DND-41 (cell line): ENCODE results near the gene USP4.
"Not testable (repeated sequence)": the region's sequence is repeated elsewhere in the genome, so short reads cannot be mapped to it uniquely, and the experiment has no call there.

Experiments
- ATAC-seq: fragments of 200-7000 bp; cut with Tn5 transposase; 3 replicates; pipeline ENCODE4 v1.9.1; 2021; ENCODE audit warnings: low read depth; ENCODE audit not compliant: insufficient read depth
- DNase-seq: peaks from one replicate; pipeline ENCODE4 v3.0.0-alpha.2; 2020
- H2AFZ ChIP-seq: 2 replicates; pipeline ENCODE4 v1.6.0; 2012; ENCODE audit warnings: low read depth, low read length
- H3K27ac ChIP-seq: 2 replicates; pipeline ENCODE4 v1.5.1; 2012; ENCODE audit warnings: low read length, inconsistent platforms
- H3K27me3 ChIP-seq: fragments of 200-600 bp; sonication (generic); 2 replicates; pipeline ENCODE4 v1.6.0; 2012; ENCODE audit warnings: low read length, mild to moderate bottlenecking, inconsistent platforms; ENCODE audit not compliant: insufficient read depth, poor library complexity
- H3K36me3 ChIP-seq: 2 replicates; pipeline ENCODE4 v1.5.1; 2012; ENCODE audit warnings: low read length, inconsistent platforms; ENCODE audit not compliant: insufficient read depth
- H3K4me1 ChIP-seq: 2 replicates; pipeline ENCODE4 v1.5.1; 2012; ENCODE audit warnings: mild to moderate bottlenecking, low read length; ENCODE audit not compliant: insufficient read depth
- H3K4me2 ChIP-seq: 2 replicates; pipeline ENCODE4 v1.6.0; 2012; ENCODE audit warnings: mild to moderate bottlenecking, moderate library complexity, low read length, inconsistent platforms; ENCODE audit not compliant: insufficient read depth
- H3K4me3 ChIP-seq, 2 experiments: fragments of 200-600 bp in 1 of 2; shearing (Covaris generic) in 1 of 2; 2 replicates each; pipeline ENCODE4 v1.5.1; 2012 to 2016; ENCODE audit warnings: inconsistent platforms in 2 of 2, low read length in 2 of 2, mild to moderate bottlenecking in 2 of 2, low read depth in 1 of 2, moderate library complexity in 1 of 2
- H3K79me2 ChIP-seq: 2 replicates; pipeline ENCODE4 v1.6.0; 2012; ENCODE audit warnings: low read length, inconsistent platforms; ENCODE audit not compliant: insufficient read depth
- H3K9ac ChIP-seq: 2 replicates; pipeline ENCODE4 v1.6.0; 2012; ENCODE audit warnings: low read depth, mild to moderate bottlenecking, inconsistent platforms, low read length, moderate library complexity
- H3K9me3 ChIP-seq: 2 replicates; pipeline ENCODE4 v1.5.1; 2012; ENCODE audit warnings: low read length, moderate library complexity, mild to moderate bottlenecking, inconsistent platforms; ENCODE audit not compliant: insufficient read depth, severe bottlenecking
- H4K20me1 ChIP-seq: 2 replicates; pipeline ENCODE4 v1.6.0; 2012; ENCODE audit warnings: low read length; ENCODE audit not compliant: insufficient read depth
- CTCF ChIP-seq: IDR thresholded peaks from 2 replicates; pipeline ENCODE4 v1.5.1; 2012; ENCODE audit warnings: borderline replicate concordance, low read length, moderate library complexity, mild to moderate bottlenecking; ENCODE audit not compliant: poor library complexity, severe bottlenecking; ENCODE audit errors: extremely low read depth
- EZH2 ChIP-seq: IDR thresholded peaks from 3 replicates; pipeline ENCODE4 v1.6.1; 2012; ENCODE audit warnings: borderline replicate concordance, low read depth, mild to moderate bottlenecking, moderate library complexity, low read length, inconsistent platforms; ENCODE audit not compliant: severe bottlenecking

The USP4 gene

GRCh38 chr3:49352281-49352680, 12.4 kb upstream of the USP4 start:
- ATAC-seq (no peak), DNase-seq (no peak)
- H3K27me3 ChIP-seq = no peaks in the 10 kb centered on the region
- no peak for TF ChIP-seq CTCF
- TF ChIP-seq EZH2 = no peak
- H3K79me2 ChIP-seq = peaks cover 7% of the 10 kb centered on the region
- H3K9me3 ChIP-seq = no peaks in the 10 kb centered on the region
- H3K4me3 ChIP-seq = no peak overlapping the region
- no peak overlapping the region for H2AFZ ChIP-seq
- H4K20me1 ChIP-seq = 0 out of 2 replicates have a peak, but pooled peaks cover under 1% of the 10 kb centered on the region
- no peak overlapping the region for H3K27ac ChIP-seq
- H3K9ac ChIP-seq = no peak overlapping the region
- peaks cover 10% of the 10 kb centered on the region for H3K4me1 ChIP-seq
- H3K36me3 ChIP-seq = peaks cover 15% of the 10 kb centered on the region
- no peak overlapping the region for H3K4me2 ChIP-seq

- Histone ChIP-seq H3K4me2 (no peak overlapping the region), H3K4me1 (peaks cover 4% of the 10 kb centered on the region; the same call in 1 of the 2 replicates), H3K79me2 (peaks cover 3% of the 10 kb centered on the region; the same call in 1 of the 2 replicates), H2AFZ (no peak overlapping the region), H4K20me1 (no peaks in the 10 kb centered on the region), H3K27me3 (no peaks in the 10 kb centered on the region), H3K9me3 (no peaks in the 10 kb centered on the region), H3K27ac (no peak overlapping the region), H3K4me3 (no peak overlapping the region), H3K9ac (no peak overlapping the region), H3K36me3 (peaks cover 11% of the 10 kb centered on the region)
- TF ChIP-seq CTCF (no peak), EZH2 (no peak)
- ATAC-seq = no peak
- no peak for DNase-seq
Measured at GRCh38 chr3:49351521-49352011, 11.7 kb upstream of the USP4 start.

GRCh38 chr3:49349348-49350114, 9.7 kb upstream of the USP4 start:
- ATAC-seq (no peak), DNase-seq (no peak)
- Histone ChIP-seq H3K36me3 (no peaks in the 10 kb centered on the region), H3K9me3 (no peaks in the 10 kb centered on the region), H4K20me1 (no peaks in the 10 kb centered on the region), H3K9ac (no peak overlapping the region), H3K79me2 (no peaks in the 10 kb centered on the region), H2AFZ (no peak overlapping the region), H3K4me3 (no peak overlapping the region), H3K4me2 (no peak overlapping the region), H3K27me3 (no peaks in the 10 kb centered on the region), H3K27ac (no peak overlapping the region), H3K4me1 (no peaks in the 10 kb centered on the region)
- no peak for TF ChIP-seq CTCF
- TF ChIP-seq EZH2 = no peak

GRCh38 chr3:49348361-49348760, 8.5 kb upstream of the USP4 start:
- not testable (repeated sequence) for H3K9ac ChIP-seq, H3K36me3 ChIP-seq, H3K4me1 ChIP-seq, H3K9me3 ChIP-seq, H3K27me3 ChIP-seq, H3K79me2 ChIP-seq, DNase-seq, H4K20me1 ChIP-seq, ATAC-seq, H3K4me3 ChIP-seq, H2AFZ ChIP-seq, H3K27ac ChIP-seq, H3K4me2 ChIP-seq
